GM18526 (cell line): ENCODE data around the gene ACKR4.

ENCODE experiments used
- POLR2A ChIP-seq: IDR thresholded peaks from 3 replicates; pipeline ENCODE4 v1.6.1; 2011; ENCODE audit not compliant: insufficient read length; ENCODE audit errors: extremely low read depth

ACKR4 gene

GRCh38 chr3:132587401-132587800, 9.7 kb upstream of the ACKR4 start:
- no peak for TF ChIP-seq POLR2A

- TF ChIP-seq POLR2A, result no peak
These were observed 4.9 kb upstream of the ACKR4 start for GRCh38 chr3:132592216-132592615.

GRCh38 chr3:132593241-132593946, 3.7 kb upstream of the ACKR4 start:
- TF ChIP-seq POLR2A, result no peak

GRCh38 chr3:132593947-132594323, 3.1 kb upstream of the ACKR4 start:
- TF ChIP-seq POLR2A, result no peak

GRCh38 chr3:132594498-132594897, 2.6 kb upstream of the ACKR4 start:
- no peak for TF ChIP-seq POLR2A

- no peak for TF ChIP-seq POLR2A
These were observed 2.1 kb upstream of the ACKR4 start for GRCh38 chr3:132595014-132595413.

- no peak for TF ChIP-seq POLR2A
These were observed 744 bp upstream of the ACKR4 start for GRCh38 chr3:132596326-132596725.

- TF ChIP-seq POLR2A, result no peak
These were observed 590 bp downstream of the ACKR4 start for GRCh38 chr3:132597660-132598059.

GRCh38 chr3:132598181-132598580, 1.1 kb downstream of the ACKR4 start:
- no peak for TF ChIP-seq POLR2A

GRCh38 chr3:132605374-132605792, 8.3 kb downstream of the ACKR4 start:
- no peak for TF ChIP-seq POLR2A

- no peak for TF ChIP-seq POLR2A
These were observed 9.0 kb downstream of the ACKR4 start for GRCh38 chr3:132606085-132606484.

GRCh38 chr3:132615881-132616280, 18.8 kb downstream of the ACKR4 start:
- no peak for TF ChIP-seq POLR2A

- TF ChIP-seq POLR2A, result no peak
These were observed 19.7 kb downstream of the ACKR4 start for GRCh38 chr3:132616780-132617179.

- TF ChIP-seq POLR2A, result no peak
These were observed 25.1 kb downstream of the ACKR4 start for GRCh38 chr3:132622148-132622547.

- no peak for TF ChIP-seq POLR2A
These were observed 25.7 kb downstream of the ACKR4 start for GRCh38 chr3:132622761-132623160.

GRCh38 chr3:132623646-132624045, 26.6 kb downstream of the ACKR4 start:
- no peak for TF ChIP-seq POLR2A

- TF ChIP-seq POLR2A, result no peak
These were observed 27.7 kb downstream of the ACKR4 start for GRCh38 chr3:132624790-132625189.

- no peak for TF ChIP-seq POLR2A
These were observed 28.5 kb downstream of the ACKR4 start for GRCh38 chr3:132625613-132626012.

GRCh38 chr3:132626955-132627354, 29.9 kb downstream of the ACKR4 start:
- TF ChIP-seq POLR2A, result no peak
